M059J (cell line): Measurements from ENCODE around the gene NR6A1. TPM values are rescaled to one million over a fixed set of nuclear protein-coding genes. Genes with fewer than 3 reads are reported as not detected.
A peak's percentile ranks its signal among the peaks of the same experiment; 100 is the strongest.

Experiments used
- DNase-seq: peaks from one replicate; pipeline ENCODE4 v3.0.0-alpha.2; 2012; ENCODE audit warnings: low read depth
- total RNA-seq: library from RNA; depleted of rRNA; stranded (reverse); fragments of >200 nt; shearing (Covaris generic); gene quantifications from 2 replicates; pipeline ENCODE4 v1.2.3, GENCODE V29; 2014

Gene NR6A1
- total RNA-seq, 1 experiment from 2014 or later, result 1.4 TPM

DNA sequence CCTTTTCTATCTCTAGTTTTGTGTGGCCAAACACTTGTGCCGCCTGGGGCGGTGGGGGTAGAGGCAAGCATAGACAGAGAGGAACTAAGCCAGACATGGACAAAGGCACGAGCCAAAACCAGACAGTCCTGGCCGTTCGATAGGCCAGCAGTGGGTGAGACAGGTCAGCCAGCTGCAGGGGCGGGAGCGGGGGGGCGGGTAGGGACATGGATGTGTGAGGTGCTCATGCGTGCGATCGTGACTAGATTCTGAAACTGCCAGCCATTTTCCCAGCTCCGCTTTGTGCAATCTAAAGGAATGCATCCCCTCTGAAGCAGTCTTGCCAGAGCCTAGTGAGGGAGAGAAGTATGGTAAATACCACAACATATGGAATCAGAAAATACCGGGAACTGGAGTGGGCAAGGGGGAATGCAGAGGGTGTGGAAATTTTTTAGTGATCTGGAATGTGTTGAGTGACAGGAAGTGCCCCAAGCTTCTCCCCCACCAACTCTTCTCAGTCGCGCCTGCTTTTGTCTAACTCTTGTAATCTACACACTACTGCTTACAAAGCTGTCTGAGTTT lies 111.9 kb downstream of the NR6A1 start:
- peak; percentile 99 for DNase-seq

DNA sequence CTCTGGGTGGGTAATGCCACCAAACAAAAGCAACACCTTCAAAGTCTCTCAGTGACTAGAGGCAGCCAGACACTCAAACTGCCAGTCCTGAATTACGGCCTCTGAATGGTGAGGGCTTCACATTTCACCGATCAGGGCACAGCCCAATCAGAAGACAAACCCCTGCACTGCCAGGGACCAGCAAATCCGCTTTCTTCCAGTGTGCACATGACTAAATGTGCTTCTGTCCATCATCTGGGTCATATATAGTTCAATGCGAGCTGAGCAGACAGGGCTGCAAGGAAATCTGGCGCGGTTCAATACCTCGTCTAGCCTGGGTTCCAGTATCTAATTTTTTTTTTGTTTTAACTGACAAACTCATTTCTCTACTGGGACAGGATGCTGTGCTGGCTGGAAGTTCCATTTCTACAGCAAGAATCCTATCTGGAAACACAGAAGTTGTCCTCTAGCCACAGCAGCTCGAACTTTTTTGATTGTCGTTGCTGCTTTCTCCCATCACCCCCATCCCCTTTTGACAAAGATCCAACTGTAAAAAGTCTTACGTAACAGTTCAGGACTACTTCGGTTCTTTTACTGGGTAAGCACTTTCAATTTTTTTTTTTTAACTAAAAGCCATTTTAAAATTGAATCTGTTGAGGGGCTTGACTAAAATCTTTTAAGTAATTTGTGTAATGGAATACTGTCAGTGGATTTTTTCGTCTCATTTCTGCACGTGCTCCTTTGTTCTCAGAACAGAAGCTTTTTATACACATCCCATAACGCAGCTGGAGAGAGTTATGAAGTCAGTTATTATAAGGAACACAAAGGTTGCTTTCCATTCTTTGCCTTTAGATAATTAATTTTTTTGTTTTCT lies 112.7 kb downstream of the NR6A1 start:
- DNase-seq, result peak; percentile 99

DNA sequence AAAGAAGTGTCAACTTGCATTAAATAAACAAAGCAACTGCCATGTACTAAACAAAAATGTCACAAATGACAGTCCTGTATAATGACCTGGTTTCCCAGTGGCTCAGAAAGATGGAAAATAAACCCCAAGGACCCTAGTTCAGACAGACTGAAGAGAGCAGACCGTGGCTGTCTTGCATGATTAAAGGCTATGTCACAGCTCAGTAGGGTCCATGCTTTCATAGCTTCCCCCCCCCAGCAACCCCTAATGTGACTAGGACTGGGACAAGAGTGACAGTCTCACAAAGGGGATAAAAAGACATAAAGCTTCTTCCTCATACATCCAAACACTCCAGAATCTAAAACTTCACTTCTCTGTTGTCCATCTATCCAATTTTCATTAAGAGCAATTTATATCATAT lies 113.6 kb downstream of the NR6A1 start:
- no peak for DNase-seq

DNA sequence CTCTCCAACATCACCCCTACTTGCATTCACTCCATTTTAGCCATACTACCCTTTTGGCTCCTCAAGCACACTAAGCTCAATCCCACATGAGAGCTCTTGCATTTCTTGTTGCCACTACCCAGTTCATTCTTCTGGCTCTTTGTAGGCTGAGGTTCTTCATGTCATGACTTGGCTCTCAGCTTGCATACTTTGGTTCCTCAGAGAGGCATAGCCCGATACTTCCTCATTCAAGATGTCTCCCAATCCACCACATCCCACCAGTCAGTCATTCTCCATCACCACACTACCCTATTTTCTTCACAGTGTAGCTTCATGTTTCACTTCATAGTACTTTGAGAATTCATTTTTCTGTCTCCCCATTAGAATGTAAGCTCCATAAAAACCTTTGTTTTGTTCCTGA lies 116.7 kb downstream of the NR6A1 start:
- DNase-seq, result no peak

DNA sequence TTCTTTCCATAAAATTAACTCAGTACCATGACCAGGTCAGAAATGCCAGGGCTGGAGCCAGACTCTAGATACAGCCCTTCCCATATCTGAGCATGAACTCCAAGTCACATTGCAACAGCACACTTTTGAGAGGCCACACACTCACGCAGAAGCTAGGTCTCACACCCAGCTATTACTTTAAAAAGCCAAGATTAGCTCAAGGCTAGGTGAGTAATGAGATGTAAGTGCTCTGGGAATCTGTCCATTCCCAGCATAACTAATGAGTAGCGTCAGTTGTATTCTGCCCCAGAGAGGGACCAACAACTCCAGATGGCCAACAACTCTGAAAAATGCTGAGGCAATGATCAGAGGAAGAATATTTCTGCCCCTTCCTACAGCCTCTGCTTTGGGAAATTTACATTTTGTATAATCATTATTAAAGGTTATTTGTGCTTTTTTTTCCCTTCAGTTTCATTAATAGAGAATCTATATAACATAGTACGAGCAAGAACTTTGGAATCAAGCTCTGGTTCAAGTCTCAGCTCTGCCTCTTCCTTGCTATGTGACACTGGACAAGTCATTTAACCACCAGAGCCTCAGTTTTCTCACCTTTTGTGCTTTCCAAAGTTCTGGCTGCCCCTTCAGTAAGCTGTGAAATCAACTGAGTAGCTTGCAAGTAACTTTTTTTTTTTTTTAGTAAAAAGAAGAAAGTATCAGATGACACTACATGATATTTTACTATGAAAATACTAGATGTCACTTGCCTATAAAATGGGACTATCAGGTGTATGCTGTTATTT lies 118.3 kb downstream of the NR6A1 start:
- peak; percentile 100 for DNase-seq

DNA sequence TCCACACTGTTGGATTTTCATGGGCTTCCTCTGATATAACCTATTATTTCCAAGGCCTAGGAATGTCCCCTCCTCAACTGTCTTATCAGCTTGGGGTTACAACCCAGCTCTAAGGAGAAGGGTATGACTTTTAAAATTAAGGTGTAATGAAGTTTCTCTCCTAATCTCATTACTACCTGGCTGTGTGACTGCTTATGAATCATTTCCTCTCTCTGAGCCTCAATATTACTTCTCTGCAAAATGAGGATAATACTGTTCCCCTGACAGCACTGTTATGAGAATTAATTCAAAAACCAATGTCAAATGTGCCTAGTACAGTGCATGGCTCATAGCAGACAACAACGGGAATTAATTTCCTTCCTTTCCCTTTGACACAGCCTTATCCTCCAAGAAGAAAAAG lies 118.9 kb downstream of the NR6A1 start:
- no peak for DNase-seq

DNA sequence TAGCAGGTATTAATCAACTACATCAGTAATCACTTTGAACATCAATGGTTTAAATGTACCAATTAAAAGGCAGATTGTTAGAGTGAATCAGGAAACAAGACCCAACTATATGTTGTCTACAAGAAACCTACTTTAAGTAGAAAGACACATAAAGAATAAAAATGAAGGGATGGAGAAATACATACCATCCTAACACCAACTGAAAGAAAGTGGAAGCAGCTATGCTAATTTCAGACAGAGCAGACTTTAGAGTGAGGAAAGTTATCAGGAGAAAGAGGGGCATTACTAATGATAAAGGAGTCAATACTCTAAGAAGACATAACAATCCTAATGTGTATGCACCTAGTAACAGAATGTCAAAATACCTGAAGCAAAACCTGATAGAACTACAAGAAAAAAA lies 125.8 kb downstream of the NR6A1 start:
- no peak for DNase-seq

DNA sequence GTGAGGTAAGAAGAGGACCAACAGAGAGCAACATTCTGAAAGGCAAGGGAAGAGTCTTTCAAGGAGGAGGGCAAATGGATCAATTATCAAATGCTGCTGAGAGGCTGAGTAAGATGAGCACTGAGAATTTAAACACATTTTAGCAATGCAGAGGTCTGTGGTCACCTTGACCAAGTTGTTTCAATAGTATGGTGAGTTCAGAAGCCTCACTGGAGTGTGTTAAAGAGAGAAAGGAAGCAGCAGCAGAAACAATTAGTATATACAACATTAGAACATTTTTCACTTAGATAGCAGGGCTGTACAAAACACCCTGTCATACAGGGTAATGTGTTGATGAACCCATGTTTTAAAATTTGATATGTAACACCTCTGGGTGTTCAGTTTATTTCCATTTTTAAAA lies 131.5 kb downstream of the NR6A1 start:
- DNase-seq, result no peak

DNA sequence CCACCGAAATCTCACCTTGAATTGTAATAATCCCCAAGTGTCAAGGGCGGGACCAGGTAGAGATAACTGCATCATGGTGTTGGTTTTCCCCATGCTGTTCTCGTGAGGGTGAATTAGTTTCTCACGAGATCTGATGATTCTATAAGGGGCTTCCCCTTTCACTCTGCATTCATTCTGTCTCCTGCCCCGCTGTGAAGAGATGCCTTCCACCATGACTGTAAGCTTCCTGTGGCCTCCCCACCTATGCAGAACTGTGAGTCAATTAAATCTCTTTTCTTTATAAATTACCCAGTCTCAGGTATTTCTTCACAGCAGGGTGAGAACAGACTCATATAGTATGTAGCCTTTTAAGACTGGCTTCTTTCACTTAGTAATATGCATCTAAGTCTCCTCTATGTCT lies 135.8 kb downstream of the NR6A1 start:
- no peak for DNase-seq

DNA sequence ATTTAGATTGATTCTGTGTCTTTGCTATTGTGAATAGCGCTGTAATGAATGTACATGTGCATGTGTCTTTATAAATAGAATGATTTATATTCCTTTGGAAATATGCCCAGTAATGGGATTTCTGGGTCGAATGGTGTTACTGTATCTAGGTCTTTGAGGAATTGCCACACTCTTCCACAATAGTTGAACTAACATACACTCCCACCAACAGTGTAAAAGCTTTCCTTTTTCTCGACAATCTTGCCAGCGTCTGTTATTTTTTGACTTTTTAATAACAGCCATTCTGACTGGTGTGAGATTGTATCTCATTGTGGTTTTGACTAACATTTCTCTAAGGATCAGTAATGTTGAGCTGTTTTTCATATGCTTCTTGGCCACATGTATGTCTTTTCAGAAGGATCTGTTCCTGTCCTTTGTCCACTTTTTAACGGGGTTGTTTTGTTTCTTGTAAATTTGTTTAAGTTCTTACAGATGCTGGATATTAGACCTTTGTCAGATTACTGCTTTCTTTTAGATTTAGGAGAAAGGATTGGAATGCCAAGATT lies 139.0 kb downstream of the NR6A1 start:
- peak; percentile 70 for DNase-seq

DNA sequence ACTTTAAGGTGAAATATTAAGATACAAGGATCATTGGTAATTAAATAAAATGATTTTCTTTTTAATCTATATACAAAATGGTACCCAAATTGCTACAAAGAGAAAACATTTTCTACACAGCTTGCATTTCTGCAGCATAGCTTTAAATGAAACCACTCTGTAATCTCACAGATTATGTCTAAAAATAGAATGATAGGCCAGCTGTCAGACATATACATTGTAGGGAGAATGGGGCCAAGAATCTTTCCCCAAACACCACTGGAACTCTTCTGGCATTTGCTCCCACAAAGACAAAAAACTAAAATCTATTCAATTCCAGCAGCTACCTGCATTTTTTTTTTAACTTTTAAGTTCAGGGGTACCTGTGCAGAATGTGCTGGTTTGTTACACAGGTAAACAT lies 139.8 kb downstream of the NR6A1 start:
- DNase-seq, result no peak

DNA sequence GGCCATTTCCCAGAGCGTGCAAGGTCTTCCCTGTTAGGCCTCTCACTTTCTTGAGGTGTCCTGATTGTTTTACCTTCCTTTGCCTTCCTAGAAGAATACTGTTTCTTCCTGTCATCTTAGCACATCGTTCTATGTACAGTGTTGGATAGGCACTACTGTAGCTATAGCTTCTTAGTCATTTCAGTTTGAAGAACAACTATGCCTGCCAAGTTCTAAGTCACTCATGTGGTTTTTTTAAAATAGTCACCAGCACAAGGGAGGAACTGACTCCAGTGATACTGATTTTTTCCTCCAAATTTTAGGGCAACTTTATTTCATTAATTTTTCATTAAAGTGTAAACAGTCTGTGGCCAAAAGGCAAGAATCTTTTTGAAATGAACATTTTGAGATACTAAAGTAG lies 141.5 kb downstream of the NR6A1 start:
- DNase-seq, result peak; percentile 83

DNA sequence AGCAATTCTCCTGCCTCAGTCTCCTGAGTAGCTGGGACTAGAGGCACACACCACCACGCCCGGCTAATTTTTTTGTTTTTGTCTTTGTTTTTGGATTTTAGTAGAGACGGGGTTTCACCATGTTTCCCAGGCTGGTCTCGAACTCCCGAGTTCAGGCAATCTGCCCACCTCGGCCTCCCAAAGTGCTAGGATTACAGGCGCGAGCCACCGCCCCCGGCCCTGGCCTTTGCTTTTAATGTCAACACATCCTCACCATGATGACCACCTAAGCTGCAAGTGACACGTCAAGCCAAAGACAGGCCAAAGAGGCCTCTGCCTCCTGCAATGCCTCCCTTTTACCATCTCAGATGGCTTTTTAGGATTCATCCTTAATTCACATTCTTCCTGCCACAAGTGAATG lies 142.4 kb downstream of the NR6A1 start:
- no peak for DNase-seq

DNA sequence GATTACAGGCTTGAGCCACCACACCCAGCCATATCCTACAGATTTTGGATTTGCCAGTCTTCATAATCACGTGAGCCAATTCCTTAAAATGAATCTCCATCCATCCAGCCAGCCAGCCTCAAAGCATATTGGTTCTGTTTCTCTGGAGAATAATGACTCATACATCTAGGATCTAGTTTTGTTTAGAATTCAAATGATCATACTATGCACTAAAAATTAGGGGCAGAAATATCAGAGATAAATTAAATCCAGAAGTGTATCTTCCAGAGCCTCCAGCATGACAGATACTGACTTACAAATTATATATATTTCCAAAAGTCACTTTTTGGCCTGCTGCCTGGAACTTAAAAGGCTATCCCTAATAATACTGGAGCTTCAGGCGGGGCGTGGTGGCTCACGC lies 144.8 kb downstream of the NR6A1 start:
- DNase-seq, result peak; percentile 24

DNA sequence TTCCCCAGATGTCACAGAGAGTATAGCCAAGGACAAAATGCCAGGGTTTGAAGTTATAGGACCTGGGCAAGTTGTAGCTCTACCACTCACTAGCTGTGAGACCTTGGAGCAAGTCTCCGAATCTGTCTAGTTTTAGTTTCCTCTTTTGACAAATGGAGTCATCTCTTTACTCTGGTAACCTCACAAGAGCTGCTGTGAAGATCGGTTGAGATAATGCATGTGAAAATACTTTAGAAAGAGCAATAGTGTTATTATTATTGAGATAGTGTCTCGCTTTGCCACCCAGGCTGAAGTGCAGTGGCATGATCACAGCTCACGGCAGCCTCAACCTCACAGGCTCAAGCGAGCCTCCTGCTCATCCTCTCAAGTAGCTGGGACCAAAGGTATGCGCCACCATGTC lies 146.0 kb downstream of the NR6A1 start:
- DNase-seq, result no peak

DNA sequence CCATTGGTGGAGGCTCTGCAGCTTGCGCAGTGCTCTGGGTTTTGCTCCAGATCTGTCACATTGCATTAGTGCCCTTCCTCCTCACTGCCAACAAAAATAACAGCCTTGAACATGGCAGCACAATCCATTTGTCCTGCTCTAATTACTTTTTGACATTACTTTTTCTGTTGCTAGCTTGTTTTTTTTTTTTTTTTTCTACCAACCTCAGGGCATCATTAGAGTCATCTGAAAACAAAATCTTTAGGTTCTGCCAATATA lies 146.4 kb downstream of the NR6A1 start:
- no peak for DNase-seq

DNA sequence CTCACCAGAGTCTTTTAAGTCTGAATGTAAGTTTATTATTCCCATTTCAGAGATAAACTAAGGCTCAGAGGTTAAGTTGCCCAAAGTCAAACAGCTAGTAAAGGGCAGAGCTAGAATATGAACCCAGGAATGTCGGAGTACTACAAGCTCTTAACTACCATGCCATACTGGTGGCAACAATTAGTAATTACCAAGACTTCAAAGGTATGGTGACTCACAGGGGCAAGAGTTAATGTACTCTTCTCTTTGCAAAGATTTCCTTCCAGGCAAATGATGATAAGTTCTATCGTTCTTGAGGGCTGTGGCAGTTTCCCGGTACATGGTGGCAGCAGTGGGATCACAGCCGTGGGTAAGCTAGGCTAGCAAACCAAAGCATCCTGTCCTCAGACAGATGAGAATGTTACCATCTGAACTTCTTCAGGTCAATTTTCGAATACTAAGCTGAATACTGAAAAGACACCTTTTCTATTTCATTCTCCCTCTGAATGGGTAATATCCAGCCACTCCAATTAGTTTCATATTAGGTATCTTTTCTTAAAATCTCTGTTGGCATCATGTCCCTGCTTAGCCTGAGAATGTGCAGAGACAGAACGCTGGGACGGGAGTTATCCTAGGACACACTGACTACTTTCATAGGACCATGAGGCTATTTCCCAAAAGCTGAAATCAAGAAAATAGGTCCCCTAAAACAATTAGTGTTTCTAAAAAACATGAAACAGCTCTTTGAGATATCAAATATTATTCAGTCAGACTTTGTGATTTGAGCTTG lies 147.0 kb downstream of the NR6A1 start:
- peak; percentile 74 for DNase-seq

DNA sequence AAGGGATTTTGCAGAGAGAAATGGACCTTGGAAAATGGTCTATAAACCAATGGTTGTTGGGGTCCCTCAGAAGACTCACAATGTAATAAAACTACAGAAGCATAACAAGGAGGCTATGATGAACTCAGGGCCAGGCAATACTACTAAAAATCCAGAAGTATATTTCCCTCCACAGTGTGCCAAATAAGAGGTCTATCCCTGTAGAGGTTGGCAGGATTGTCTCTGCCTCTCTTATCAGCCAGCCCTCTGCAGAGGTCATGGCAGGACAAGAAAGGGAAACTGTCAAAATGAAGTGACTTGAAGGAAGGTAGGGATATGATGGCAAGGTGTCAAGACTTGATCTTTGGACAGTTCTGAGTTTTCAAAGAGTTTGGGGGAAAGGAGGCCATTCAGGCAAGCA lies 148.2 kb downstream of the NR6A1 start:
- DNase-seq, result no peak

DNA sequence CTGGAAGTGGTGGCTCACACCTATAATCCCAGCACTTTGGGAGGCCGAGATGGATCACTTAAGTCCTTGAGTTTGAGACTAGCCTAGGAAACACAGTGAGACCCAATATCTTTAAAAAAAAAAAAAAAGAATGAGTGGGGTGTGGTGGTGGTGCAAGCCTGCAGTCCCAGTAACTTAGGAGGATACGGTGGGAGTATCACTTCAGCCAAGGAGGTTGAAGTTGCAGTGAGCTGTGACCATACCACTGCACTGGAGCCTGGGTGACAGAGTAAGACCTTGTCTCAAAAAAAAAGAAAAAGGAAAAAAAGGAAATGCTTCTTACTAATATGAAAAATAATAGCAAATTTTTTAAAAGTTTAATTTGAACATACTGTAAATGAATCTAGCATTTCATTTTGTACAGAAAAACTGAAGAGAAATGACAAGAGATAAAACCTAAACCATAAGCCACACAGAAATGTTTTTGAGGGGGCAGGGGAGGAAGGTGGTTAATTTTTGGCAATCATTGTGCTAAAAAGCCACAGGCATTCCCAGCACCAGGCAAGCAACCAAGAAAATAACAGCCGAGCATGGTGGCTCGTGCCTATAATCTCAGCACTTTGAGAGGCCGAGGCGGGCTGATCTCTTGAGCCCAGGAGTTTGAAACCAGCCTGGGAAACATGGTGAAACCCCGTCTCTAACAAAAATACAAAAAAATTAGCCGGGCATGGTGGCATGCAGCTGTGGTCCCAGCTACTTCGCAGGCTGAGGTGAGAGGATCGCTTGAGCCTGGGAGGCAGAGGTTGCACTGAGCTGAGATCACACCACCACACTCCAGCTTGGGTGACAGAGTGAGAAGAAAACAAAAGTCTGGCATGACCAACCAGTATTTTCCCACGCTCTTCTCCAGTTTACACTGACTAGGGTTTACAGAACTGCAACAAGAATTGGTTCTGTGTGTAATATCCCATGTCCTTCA lies 149.5 kb downstream of the NR6A1 start:
- peak; percentile 90 for DNase-seq

DNA sequence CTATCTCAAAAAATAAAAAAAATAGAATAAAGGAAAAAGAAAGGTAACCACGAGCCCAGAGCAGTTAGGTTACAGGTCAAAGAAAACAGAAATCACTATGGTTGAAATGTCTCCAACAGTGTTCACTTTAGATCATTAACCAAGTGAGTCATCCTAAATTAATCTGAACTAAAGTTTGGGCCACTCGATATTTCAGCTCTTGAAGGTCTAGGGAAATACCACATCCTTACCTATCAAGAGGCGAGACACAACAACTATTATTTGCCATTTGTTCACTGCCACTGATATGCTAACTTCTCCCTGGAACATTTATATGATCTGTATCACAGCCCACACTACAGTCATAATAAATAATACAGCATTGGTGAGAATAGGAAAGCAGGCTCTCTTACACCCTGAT lies 152.6 kb downstream of the NR6A1 start:
- peak; percentile 79 for DNase-seq
